AG04450 (cell line): ENCODE measurements around the gene SEC23A. TPM values are rescaled to one million over a fixed set of nuclear protein-coding genes. Genes with fewer than 3 reads are reported as not detected.
"Not testable (repeated sequence)": the region's sequence is repeated elsewhere in the genome, so short reads cannot be mapped to it uniquely, and the experiment has no call there.

Experiments
- CTCF ChIA-PET: fragments of 300-600, 350-600 bp; formaldehyde crosslinking; extraction: SDS; loops from one replicate; lab custom pipeline; 2022; ENCODE audit warnings: antibody characterized with exemption, inconsistent platforms; lab: Charles Lee
- POLR2A ChIA-PET: fragments of 350-600 bp; formaldehyde crosslinking; extraction: SDS; loops from one replicate; lab custom pipeline; 2021; ENCODE audit warnings: antibody characterized with exemption, inconsistent platforms; lab: Yijun Ruan, JAX
- DNase-seq: peaks from one replicate; pipeline ENCODE4 v3.0.0-alpha.2; 2011; ENCODE audit warnings: low read depth, low spot score
- H3K27ac ChIP-seq: one replicate; pipeline ENCODE4 v1.5.1; 2012; ENCODE audit warnings: low read depth, low read length, control low read depth
- H3K27me3 ChIP-seq: one replicate; pipeline ENCODE4 v1.6.0; 2012; ENCODE audit warnings: low read length; ENCODE audit not compliant: control insufficient read depth, insufficient read depth
- H3K4me3 ChIP-seq: 2 replicates; pipeline ENCODE4 v1.5.1; 2011; ENCODE audit warnings: mild to moderate bottlenecking, low read depth, low read length, control low read depth
- H3K9me3 ChIP-seq: 2 replicates; pipeline ENCODE4 v1.5.1; 2012; ENCODE audit warnings: low read length; ENCODE audit not compliant: control insufficient read depth, insufficient read depth
- CTCF ChIP-seq: IDR thresholded peaks from 2 replicates; pipeline ENCODE4 v1.5.1; 2011; ENCODE audit warnings: low read depth, low read length, control low read depth, inconsistent platforms
- polyA plus RNA-seq: library from polyadenylated mRNA; depleted of rRNA; stranded (reverse); fragments of >200 nt; gene quantifications from 2 replicates; pipeline ENCODE4 v1.2.3, GENCODE V29; 2011

The SEC23A gene
- polyA plus RNA-seq, 1 experiment = 310 TPM

GRCh38 chr14:39023939-39024871 is 78.8 kb downstream of the SEC23A start:
- Histone ChIP-seq H3K4me3 (no peak overlapping the region), H3K27ac (no peak overlapping the region), H3K9me3 (no peaks in the 10 kb centered on the region), H3K27me3 (no peaks in the 10 kb centered on the region)
- ChIA-PET POLR2A (no interaction called here), CTCF (interaction anchor here (0.7 to 1.5 kb wide), 3 partner anchors 9 to 27 kb away, joined by 3 to 19 read pairs (median 3); no protein-coding TSS in a partner anchor)
- TF ChIP-seq CTCF = no peak
- DNase-seq = no peak

DNA sequence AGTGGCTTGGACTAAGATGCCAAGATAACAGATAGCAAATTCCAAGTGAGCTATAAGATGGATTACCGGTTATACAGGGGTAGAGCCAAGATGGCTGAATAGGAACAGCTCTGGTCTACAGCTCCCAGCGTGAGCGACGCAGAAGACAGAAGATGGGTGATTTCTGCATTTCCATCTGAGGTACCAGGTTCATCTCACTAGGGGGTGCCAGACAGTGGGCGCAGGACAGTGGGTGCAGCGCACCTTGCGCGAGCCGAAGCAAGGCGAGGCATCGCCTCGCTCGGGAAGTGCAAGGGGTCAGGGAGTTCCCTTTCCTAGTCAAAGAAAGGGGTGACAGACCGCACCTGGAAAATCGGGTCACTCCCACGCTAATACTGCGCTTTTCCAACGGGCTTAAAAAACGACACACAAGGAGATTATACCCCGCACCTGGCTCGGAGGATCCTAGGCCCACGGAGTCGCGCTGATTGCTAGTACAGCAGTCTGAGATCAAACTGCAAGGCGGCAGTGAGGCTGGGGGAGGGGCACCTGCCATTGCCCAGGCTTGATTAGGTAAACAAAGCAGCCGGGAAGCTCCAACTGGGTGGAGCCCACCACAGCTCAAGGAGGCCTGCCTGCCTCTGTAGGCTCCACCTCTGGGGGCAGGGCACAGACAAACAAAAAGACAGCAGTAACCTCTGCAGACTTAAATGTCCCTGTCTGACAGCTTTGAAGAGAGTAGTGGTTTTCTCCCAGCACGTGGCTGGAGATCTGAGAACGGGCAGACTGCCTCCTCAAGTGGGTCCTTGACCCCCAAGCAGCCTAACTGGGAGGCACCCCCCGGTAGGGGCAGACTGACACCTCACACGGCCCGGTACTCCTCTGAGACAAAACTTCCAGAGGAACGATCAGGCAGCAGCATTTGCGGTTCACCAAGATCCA is 85.7 kb downstream of the SEC23A start:
- H3K27me3 ChIP-seq, POLR2A ChIA-PET, H3K27ac ChIP-seq, H3K9me3 ChIP-seq, DNase-seq, H3K4me3 ChIP-seq: not testable (repeated sequence)
- CTCF ChIA-PET = interaction anchor here (1.0 to 3.6 kb wide), 6 partner anchors 11 to 1772 kb away, joined by 3 to 98 read pairs (median 26); no protein-coding TSS in a partner anchor
- 0 out of 2 replicates have a peak, but pooled peaks have one; percentile 1 for TF ChIP-seq CTCF

DNA sequence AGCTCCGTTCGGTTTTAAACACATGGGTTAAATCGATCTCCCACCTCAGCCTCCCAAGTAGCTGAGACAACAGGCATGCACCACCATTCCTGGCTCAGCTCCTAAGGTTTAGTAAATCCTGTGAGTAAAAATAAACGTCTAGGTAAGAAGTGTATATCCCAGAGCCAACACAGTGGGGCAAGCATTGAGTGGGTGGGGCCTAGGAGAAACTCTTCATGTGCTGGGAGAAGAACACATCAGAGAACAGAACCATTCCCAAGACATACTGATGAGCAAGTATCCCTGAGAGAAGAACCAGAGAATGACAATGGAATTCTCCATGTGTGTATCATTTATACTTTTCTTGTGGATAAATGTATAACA is 86.3 kb downstream of the SEC23A start:
- POLR2A ChIA-PET = no interaction called here
- no peak for TF ChIP-seq CTCF
- Histone ChIP-seq H3K4me3 (no peak overlapping the region), H3K9me3 (no peaks in the 10 kb centered on the region), H3K27ac (no peak overlapping the region), H3K27me3 (no peaks in the 10 kb centered on the region)
- DNase-seq = no peak
- CTCF ChIA-PET = interaction anchor here (1.0 to 3.6 kb wide), 12 partner anchors 9 to 1771 kb away, joined by 3 to 98 read pairs (median 18); no protein-coding TSS in a partner anchor

DNA sequence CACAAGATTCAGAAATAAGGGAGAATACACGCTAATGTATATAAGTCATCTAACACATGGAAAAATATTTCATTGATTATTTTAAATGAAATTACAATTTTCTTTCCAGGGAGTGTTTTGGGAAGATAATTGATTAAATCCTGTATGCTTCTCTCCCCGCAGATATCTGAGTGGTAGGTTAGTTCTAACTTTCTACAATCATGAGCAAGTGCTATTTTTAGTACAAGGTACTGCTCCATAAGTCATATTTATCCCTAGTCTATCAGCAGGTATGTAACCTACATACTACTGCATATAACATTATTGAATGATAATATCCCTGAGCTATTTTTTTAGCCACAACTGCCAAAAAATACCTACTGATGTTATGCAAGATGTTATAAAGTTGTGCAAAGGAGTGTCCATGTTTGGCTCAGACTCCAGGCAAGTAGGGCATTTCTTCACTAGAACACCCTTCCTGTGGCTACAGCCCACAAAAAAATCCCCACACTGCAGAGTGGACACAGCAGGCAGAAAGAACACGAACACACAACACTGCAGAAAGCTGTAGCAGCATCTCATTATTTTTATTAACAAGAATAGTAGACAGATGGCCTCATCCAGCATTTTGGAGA is 87.0 kb downstream of the SEC23A start:
- no peaks in the 10 kb centered on the region for H3K27me3 ChIP-seq
- DNase-seq = no peak
- no peak overlapping the region for H3K27ac ChIP-seq
- ChIA-PET POLR2A (no interaction called here), CTCF (interaction anchor here (0.6 to 3.6 kb wide), 44 partner anchors 8 to 1771 kb away, joined by 3 to 98 read pairs (median 4); no protein-coding TSS in a partner anchor)
- TF ChIP-seq CTCF = no peak
- H3K9me3 ChIP-seq = no peaks in the 10 kb centered on the region
- no peak overlapping the region for H3K4me3 ChIP-seq
